Stimulated activated CD4-positive, alpha-beta T cell treated with anti-CD3 and anti-CD28 coated beads, Interleukin-2, amount 100 ng/mL, for 48 hours (primary cell): Measurements from ENCODE around the gene FAM229A.

ENCODE experiments used
- DNase-seq, 2 donors: peaks; one replicate each; pipeline ENCODE4 v3.0.0-alpha.2; 2020

Gene FAM229A

GRCh38 chr1:32327204-32327603, 35.1 kb downstream of the FAM229A start:
- DNase-seq, result no peak

DNA sequence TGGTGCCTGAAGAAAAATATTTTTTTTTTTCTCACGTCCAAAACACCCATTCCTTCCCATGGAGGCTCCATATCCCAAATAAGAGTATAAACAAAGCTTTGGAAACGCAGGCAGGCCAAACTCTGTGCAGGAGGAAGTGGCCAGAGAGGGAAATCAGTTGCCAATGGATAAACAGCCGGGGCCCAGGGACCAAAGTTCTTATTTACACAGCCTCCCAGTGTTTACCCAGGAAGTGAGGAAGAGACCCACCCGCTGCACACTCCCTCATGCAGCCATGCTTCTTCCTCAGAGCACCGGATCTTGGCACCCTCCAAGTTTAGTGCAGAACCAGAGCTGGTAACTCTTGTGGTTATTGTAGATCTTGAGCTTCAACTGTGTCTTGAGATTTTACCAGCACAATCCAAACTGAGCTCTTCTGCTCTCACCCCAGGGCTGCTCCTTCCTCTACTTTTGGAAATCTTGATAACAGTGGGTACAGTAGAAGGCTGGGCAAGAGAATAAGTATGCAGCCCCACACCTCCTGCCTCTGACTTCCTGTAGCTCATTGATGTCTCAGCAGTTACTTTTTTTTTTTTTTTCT, 40.5 kb downstream of the FAM229A start:
- no peak for DNase-seq

- no peak for DNase-seq
These were observed 44.0 kb downstream of the FAM229A start for GRCh38 chr1:32318127-32318869.

DNA sequence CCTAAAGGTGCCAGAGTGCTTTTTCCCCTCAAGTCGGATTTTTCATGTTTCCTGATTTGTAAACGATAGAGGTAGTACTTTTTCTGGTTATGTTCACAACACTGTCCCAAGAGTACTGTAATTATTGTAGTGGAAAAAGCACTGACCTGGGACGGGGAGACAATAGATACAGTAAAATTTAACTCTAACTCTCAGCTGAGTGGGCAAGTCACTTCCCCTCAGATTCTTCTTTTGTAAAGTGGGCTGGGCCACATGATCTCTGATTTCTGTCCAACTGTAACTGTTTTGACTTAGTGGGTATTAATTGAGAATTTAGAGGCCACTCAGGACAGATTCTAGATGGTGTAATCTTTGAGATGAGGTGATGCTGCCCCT, 45.4 kb downstream of the FAM229A start:
- DNase-seq, result no peak

DNA sequence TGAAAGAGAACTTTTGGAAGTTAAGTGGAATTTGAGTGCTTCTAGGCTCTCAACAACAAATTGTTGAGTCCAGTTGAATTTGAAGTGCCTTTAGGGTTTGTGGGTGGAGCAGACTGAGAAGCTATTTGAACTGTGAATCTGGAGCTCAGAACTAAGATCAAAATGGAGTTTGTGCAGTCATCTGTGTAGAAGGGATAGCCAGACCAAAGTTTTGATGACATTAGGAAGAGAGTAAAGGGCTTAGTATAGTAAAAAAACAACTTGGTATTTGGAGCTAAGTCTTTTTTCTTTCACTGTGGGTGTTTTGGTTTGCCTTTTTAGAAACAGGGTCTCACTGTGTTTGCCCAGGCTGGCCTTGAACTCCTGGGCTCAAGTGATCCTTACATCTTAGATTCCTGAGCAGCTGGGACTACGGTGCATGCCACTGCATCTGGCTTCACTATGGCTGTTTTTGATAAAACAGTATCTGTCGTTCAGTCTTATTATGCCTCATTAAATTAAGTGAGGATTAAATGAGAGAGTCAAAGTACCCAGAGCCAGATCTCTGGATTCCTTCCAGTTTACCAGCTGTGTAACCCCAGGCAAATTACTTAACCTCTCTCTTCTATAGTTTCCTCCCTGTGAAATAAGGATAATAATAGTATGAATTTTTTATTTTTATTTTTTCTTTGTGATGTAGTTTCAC, 50.4 kb downstream of the FAM229A start:
- DNase-seq, result no peak
